ENCODE results near the gene COL4A5. TPM values are rescaled to one million over a fixed set of nuclear protein-coding genes. Genes with fewer than 3 reads are reported as not detected.
"Not testable (repeated sequence)": the region's sequence is repeated elsewhere in the genome, so short reads cannot be mapped to it uniquely, and the experiment has no call there.

The COL4A5 gene
- not detected for polyA plus RNA-seq (2012; ENCODE audit: low read depth, missing spikeins)

DNA sequence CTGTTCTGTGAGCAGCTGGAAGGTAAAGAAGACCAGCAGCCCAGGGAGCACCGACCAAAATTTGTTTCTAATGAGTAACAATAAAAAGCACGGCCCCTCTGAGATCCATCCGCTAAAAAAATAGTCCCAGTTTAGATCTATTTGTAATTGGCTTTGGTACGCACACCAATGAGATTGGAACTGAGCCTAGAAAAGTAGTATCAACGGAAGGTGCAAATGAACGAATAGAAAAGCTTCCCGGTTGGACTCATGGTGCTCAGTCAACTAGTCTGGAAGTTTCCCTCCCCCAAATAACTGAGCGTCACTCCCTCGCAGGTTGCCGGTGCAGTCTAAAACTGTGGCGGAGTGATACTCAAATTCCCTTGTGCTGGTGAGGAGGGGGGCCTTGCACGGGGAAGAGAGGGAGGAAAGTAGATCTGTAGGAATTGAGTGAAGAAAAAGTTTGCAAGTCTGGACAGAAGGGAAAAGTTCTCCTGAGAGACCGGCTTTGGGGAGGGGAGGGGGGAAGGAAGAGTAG is at the start of gene COL4A5:
COL4A5 (plus strand) TSS at position 413 of the 517 bp plus-strand sequence. CDS start 288 bp downstream, outside the sequence.
- FAIRE-seq: no peak
- TF ChIP-seq POLR2A (IDR thresholded peaks at IDR 0.05; ENCODE audit: low read depth, low read length) (no peak), SPI1 (IDR thresholded peaks at IDR 0.05; ENCODE audit: low read depth, low read length) (no peak), POLR2AphosphoS5 (IDR thresholded peaks at IDR 0.05; ENCODE audit: low read depth, low read length) (no peak), POU2F2 (IDR thresholded peaks at IDR 0.05; ENCODE audit: low read depth, low read length) (no peak), PAX5 (IDR thresholded peaks at IDR 0.05; ENCODE audit: insufficient read depth, low read length, severe bottlenecking) (no peak)
- DNase-seq (ENCODE audit: insufficient read length, low spot score): no peak

DNA sequence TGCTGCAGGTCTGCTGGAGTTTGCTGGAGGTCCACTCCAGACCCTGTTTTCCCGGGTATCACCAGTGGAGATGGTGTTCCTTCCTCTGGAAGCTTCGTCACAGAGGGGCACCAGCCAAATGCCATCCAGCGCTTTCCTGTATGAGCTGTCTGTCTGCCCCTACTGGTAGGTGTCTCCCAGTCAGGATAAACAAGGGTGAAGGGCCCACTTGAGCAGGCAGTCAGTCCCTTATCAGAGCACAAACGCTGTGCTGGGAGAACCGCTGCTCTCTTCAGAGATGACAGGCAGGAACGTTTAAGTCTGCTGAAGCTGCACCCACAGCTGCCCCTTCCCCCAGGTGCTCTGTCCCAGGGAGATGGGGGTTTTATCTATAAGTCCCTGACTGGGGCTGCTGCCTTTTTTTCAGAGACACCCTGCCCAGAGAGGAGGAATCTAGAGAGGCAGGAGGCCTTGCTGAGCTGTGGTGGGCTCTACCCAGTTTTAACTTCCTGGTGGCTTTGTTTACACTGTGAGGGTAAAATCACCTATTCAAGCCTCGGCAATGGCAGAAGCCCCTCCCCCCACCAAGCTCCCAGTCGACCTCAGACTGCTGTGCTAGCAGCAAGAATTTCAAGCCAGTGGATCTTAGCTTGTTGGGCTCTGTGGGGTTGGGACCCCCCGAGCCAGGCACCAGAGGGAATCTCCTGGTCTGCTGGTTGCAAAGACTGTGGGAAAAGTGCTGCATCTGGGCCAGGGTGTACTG is 48.5 kb upstream of the COL4A5 start:
- not testable (repeated sequence) for FAIRE-seq; DNase-seq (ENCODE audit: insufficient read length, low spot score)

DNA sequence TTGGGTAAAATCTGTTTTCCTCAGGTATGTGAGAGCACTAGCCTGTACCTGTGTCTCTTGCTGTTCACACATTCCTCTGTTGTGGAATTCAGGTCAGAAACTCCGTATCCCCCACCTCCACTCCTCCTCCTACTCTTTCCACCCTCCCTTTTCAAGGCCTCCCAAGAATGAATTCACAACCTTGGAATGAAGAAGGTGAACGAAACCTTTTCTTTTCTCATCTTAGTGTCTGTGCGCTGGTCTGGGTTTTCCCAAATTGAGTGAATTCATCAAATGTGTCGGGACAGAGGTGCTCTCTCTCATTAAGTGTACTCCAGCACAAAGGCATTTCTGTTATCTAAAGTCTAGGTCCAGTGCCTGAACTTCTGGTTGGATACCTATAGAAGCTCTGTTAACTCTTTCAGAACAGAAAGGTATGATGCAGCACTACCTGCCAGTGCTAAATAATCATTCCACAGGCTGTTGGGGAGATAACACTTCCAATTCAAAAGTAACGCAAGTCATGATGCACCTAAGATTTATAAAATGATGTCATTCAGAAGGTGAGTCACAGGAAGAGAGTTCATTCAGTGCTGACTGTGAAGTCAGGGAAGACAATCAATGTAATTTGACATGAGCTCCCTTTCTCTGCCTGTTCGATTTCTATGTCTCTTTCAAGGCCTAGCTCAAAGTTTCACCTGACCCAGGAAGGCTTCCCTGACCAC is 43.3 kb upstream of the COL4A5 start:
- DNase-seq (ENCODE audit: insufficient read length, low spot score) (no peak), FAIRE-seq (no peak)
- TF ChIP-seq TAF1 (IDR thresholded peaks at IDR 0.05; ENCODE audit: low read depth, low read length) (no peak), POLR2AphosphoS5 (IDR thresholded peaks at IDR 0.05; ENCODE audit: low read depth, low read length) (no peak), PAX5 (IDR thresholded peaks at IDR 0.05; ENCODE audit: insufficient read depth, low read length, severe bottlenecking) (no peak), POU2F2 (IDR thresholded peaks at IDR 0.05; ENCODE audit: low read depth, low read length) (no peak), POLR2A (IDR thresholded peaks at IDR 0.05; ENCODE audit: low read depth, low read length) (no peak), SPI1 (IDR thresholded peaks at IDR 0.05; ENCODE audit: low read depth, low read length) (no peak)

DNA sequence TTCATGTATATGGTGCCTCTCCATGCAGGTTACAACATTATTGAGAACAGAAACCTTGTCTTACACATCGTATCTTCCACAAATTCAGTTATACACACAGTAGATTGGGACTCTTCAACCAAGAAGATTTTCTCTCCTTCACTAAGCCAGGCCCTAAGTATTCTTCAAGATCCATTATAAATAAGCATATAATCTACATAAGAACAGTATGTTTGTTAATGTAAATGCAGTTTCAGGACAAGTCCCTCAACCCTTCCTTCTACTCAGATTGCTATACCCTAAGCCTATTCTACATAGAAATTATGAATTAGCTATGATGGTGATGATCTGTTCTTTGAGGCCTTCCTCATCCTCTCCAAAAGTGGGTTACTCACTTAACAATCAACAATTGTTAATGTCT is 42.7 kb upstream of the COL4A5 start:
- FAIRE-seq: no peak
- TF ChIP-seq TAF1 (IDR thresholded peaks at IDR 0.05; ENCODE audit: low read depth, low read length) (no peak), POLR2AphosphoS5 (IDR thresholded peaks at IDR 0.05; ENCODE audit: low read depth, low read length) (no peak), POU2F2 (IDR thresholded peaks at IDR 0.05; ENCODE audit: low read depth, low read length) (no peak), SPI1 (IDR thresholded peaks at IDR 0.05; ENCODE audit: low read depth, low read length) (no peak), POLR2A (IDR thresholded peaks at IDR 0.05; ENCODE audit: low read depth, low read length) (no peak), PAX5 (IDR thresholded peaks at IDR 0.05; ENCODE audit: insufficient read depth, low read length, severe bottlenecking) (no peak)
- no peak for DNase-seq (ENCODE audit: insufficient read length, low spot score)

DNA sequence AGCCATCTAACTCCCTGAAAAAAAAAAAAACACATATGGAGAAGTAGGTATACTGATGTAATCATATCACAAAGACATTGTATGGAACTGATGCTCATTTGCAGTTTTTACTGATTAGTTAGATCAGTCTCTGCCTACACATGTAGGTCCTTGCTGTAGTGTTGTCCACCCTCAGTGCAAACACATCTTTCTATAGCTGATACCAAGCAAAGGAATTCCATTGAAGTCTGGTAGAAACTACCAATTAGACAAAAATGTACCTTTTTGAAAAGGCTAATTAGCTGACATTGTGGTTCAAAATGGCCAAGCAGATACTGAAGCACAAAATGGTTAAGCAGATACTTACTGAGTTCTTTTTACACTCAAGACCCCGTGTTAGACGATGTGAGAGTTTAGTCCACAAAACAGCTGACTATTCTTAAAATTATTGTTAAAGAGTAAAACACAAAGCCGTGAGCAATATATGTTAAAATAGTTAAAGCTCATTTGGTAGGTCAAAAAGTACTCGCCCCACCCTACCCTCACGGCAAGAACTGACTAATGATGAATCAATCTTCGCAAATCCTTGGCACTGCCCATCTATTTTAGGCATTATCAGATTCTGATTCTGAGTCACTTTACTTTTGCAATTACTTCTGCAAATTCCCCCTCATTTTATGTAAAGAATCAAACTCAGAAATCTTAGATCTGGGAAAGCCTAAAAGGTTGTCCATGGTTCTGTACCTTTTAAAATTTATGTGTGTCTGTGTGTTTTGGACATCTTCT is 41.8 kb upstream of the COL4A5 start:
- TF ChIP-seq SPI1 (IDR thresholded peaks at IDR 0.05; ENCODE audit: low read depth, low read length) (no peak), POLR2AphosphoS5 (IDR thresholded peaks at IDR 0.05; ENCODE audit: low read depth, low read length) (no peak)
- no peak for DNase-seq (ENCODE audit: insufficient read length, low spot score)
- no peak for FAIRE-seq

DNA sequence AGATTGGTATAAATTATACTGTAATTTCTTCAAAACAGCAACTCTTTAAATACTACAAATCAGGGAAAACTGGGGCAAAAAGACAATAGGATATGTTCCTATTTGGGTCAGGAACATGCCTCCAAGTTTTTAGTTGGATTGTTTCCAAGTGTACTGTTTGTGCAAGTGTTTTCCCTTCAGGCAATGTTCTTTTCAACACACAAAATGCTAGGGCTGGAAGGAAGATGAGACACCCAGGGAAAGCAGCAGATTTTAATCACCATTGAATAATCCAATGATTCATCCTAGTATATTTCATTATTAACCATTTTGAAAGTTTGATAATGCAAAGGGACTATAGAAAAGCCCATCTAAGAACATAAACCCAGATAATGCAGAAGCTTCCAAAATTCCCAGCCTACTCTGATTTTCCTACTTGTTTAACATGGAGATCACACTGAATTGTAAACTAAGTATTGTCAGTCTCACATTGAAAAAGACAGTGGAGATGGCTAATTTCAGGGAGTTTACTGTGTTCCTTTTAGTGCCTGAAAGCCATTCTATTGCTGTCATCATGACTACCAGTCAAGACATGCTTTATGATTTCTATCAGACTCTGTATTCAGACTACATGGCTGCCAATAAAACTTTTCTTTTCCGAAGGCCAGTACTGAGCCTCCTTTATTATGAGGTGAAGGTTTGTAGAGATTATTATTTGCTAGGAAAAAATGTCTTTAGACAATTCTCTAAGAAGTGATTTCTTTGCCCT is 40.0 kb upstream of the COL4A5 start:
- no peak for TF ChIP-seq POLR2AphosphoS5 (IDR thresholded peaks at IDR 0.05; ENCODE audit: low read depth, low read length)
- DNase-seq (ENCODE audit: insufficient read length, low spot score): no peak
- FAIRE-seq: no peak

DNA sequence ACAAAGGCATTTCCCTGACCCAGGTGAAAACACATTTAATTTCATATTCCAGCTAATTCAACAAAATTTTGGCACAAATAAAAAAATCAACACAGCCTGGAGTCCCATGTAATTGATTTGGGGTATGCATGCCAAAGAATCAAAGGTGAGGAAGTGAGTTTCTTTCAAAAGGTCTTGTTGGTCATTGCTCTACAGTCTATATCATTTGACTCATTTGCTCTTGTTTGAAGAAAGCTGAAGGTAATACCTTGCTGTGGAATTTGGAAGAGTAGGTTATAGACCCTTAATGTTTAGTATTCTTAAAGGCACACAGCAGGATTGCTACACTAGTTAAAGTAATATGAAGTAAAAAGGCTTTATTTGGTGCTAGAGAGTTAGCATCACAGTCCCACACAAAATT is 26.9 kb upstream of the COL4A5 start:
- no peak for DNase-seq (ENCODE audit: insufficient read length, low spot score)
- no peak for TF ChIP-seq POU2F2 (IDR thresholded peaks at IDR 0.05; ENCODE audit: low read depth, low read length)
- no peak for TF ChIP-seq POLR2A (IDR thresholded peaks at IDR 0.05; ENCODE audit: low read depth, low read length)
- no peak for TF ChIP-seq SPI1 (IDR thresholded peaks at IDR 0.05; ENCODE audit: low read depth, low read length)
- no peak for FAIRE-seq

DNA sequence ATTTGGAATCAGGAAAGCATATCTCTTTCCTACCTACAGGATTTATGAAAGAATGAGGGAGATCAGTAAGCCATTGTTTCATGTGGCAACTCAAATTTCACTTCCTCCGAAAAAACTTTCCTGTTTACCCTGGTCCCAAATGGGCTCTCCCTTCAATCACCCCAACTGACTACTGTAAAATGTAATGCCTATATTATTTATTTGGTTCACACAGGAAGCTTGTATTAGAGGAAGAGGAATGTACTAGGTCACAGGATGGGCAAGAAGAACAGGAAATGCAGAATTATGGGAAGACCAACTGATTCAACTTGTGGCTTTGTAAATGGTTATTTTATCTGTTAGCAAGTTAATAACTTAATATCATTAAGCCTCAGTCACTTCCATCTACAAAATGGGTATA is 24.5 kb upstream of the COL4A5 start:
- FAIRE-seq (no peak), DNase-seq (ENCODE audit: insufficient read length, low spot score) (no peak)
- TF ChIP-seq PAX5 (IDR thresholded peaks at IDR 0.05; ENCODE audit: insufficient read depth, low read length, severe bottlenecking) (no peak), SPI1 (IDR thresholded peaks at IDR 0.05; ENCODE audit: low read depth, low read length) (no peak), TAF1 (IDR thresholded peaks at IDR 0.05; ENCODE audit: low read depth, low read length) (no peak), POU2F2 (IDR thresholded peaks at IDR 0.05; ENCODE audit: low read depth, low read length) (no peak), POLR2AphosphoS5 (IDR thresholded peaks at IDR 0.05; ENCODE audit: low read depth, low read length) (no peak), POLR2A (IDR thresholded peaks at IDR 0.05; ENCODE audit: low read depth, low read length) (no peak)

DNA sequence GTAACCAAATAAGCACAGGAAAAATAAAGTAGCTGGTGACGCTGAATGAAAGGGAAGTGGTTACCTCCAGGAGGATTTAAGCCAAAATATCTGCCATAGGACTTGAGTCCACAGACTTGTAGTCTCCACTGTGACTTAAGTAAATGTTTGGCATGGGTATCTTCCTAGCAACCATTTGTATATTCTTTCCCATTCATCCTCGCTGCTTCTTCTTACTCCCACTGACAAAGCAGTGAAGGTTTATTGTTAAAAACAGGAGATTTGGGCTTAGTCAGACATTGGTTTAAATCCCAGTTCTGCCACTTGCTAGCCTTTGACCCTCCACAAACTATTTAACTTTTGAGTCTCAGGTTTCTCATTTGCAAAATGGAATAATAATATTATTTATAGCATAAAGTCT is 23.7 kb upstream of the COL4A5 start:
- no peak for FAIRE-seq
- no peak for DNase-seq (ENCODE audit: insufficient read length, low spot score)
- TF ChIP-seq POU2F2 (IDR thresholded peaks at IDR 0.05; ENCODE audit: low read depth, low read length) (no peak), PAX5 (IDR thresholded peaks at IDR 0.05; ENCODE audit: insufficient read depth, low read length, severe bottlenecking) (no peak), SPI1 (IDR thresholded peaks at IDR 0.05; ENCODE audit: low read depth, low read length) (no peak), TAF1 (IDR thresholded peaks at IDR 0.05; ENCODE audit: low read depth, low read length) (no peak), POLR2AphosphoS5 (IDR thresholded peaks at IDR 0.05; ENCODE audit: low read depth, low read length) (no peak), POLR2A (IDR thresholded peaks at IDR 0.05; ENCODE audit: low read depth, low read length) (no peak)

Measured in GM12891 (cell line).